T-helper 2 cell (primary cell): ENCODE measurements around the gene TRIM7.

Experiments
- DNase-seq, 5 experiments: peaks; one replicate each; pipeline versions ENCODE4 v3.0.0 to v3.0.0-alpha.2; 2012 to 2022
- total RNA-seq, 2 donors: gene quantifications; one replicate each; lab custom pipeline; 2026; lab: John Stamatoyannopoulos, UW

TRIM7 gene
- total RNA-seq, result 0.31 to 2.2 reads per million in 2 donors

- DNase-seq, result peak in 1 of 5 experiments; percentile 41
Observed at GRCh38 chr5:181204826-181205760, at the start of gene TRIM7. Gene TRIM7 (minus strand): TSS chr5:181205196. CDS start chr5:181205110, 86 bp downstream.

- no peak for DNase-seq
Observed at GRCh38 chr5:181248277-181248676, 43.3 kb upstream of the TRIM7 start.

GRCh38 chr5:181246276-181247049, 41.5 kb upstream of the TRIM7 start:
- DNase-seq, result peak; percentile 50 to 83 (median 61)

DNA sequence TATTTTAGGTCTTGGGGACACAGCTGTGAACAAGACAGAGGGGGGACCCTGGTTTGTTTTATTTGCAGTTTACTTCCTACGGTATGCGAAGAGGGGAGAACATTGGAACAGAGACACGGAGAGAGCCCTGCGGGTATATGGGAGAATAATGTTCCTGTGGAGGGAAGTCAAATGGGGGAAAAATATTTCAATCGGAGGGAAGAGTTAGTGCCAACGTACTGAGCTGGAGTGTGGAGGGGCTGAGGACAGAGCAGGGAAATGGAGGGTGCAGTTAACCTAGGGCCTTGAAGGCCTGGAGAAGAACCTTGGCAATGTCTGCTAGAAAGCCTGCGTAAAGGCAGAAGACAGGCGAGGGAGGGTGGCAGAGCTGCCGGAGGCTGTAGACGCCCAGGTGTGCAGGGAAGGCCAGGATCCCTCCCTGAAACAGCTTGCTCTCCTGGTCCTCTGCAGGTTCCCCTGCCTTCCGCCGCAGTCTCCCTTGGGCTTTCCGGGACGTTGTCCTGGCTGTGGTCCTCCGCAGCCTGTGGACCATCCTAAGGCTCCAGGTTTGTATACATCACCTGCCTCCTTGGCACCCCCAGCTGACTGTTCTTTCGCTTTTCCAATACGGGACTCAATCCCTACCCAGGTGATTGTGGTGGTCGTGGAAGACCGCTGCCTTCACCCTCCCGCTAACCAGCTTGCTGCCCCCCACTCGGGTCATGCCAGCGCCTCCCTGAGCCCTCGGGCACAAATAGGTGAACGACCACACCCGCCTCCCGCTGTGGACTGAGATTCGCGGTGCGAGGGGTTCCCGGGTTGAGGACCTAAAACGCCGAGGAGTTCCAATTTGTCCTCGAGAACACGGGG, 40.7 kb upstream of the TRIM7 start:
- no peak for DNase-seq

DNA sequence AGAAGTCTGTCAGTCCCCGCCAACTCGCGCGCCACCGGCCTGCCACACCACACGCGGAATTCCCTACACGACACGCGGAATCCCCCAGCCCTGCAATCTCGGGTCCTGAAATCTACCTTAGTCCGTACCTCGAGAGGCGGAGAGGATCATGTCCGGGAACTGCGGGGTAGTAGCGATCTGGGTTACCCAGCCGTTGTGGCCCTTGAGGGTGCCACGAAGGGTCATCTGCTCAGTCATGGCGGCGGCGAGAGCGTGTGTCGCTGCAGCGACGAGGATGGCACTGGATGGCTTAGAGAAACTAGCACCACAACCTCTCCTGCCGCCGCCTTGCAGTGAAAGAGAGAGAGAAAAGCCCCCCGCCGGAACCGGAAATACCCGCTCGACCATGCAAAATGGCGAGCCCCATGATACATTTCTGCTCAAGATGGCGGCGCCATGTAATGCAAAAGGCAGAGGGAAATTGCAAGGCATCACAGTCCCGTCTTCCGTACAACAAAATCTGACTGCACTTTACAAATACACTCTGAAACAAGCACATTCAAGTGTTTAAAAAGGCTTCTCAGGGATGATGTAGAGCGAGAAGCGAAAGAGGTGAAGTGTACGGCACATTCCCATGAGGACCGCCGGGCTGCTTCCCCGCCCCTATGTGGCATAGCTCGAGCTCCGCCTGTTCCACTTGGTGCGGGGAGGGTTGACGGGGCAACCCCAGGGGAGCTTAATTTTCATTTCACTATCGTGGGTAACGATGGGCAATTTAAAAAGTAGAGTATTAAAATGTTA, 38.8 kb upstream of the TRIM7 start, which contains the start of gene RACK1:
RACK1 (minus strand) TSS at position 343 of the 780 bp plus-strand sequence; CDS start at position 237, 106 bp downstream.
- DNase-seq, result peak; percentile 75 to 94 (median 84)

- DNase-seq, result peak in 1 of 5 experiments; percentile 29
Observed at GRCh38 chr5:181243018-181243563, 38.1 kb upstream of the TRIM7 start.

GRCh38 chr5:181242031-181242451, 37.0 kb upstream of the TRIM7 start:
- DNase-seq, result no peak

- DNase-seq, result peak in 3 of 5 experiments; percentile 28 to 84 (median 40)
Observed at GRCh38 chr5:181241393-181241975, 36.5 kb upstream of the TRIM7 start.

DNA sequence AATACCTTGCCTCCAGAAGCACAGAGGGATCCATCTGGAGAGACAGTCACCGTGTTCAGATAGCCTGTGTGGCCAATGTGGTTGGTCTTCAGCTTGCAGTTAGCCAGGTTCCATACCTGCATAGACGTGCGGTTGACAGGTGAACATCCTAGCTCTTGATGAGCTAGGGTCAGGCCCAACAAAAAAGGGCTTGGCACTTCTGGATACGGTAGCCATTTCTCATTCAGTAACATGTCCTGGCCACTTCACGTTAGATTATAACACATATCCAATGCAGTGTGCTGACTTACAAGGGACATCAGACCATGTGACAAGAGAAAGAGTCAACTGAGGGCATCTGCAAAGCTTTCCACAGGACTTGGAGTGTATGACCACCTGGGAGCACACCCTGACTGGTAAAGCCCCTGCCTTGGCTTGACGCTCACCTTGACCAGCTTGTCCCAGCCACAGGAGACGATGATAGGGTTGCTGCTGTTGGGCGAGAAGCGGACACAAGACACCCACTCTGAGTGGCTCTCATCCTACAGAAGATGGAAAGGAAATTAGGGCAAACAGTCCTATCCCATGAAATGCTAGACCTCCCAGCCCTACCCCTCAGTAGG, 34.2 kb upstream of the TRIM7 start:
- no peak for DNase-seq

GRCh38 chr5:181237729-181238385, 32.9 kb upstream of the TRIM7 start:
- no peak for DNase-seq

GRCh38 chr5:181236954-181237641, 32.1 kb upstream of the TRIM7 start:
- no peak for DNase-seq

DNA sequence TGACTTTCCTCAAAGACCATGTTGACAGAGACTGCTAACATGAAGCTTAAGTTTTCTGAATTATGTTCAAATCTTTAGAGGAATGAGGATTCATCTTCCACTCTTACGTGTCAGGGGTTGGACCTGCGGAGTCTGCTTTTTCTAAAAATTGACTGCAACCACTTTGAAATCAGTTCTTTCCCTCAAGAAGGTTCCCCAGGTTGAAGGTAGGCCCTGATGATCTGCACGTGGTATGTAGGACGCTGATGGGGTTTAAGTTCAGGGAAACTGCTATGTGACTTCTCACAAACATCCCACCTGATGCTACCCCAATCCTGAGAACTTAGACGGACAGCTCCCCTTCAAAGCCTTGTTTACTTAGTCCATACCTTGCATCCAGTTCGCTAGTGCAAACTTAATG, 31.5 kb upstream of the TRIM7 start:
- no peak for DNase-seq

DNA sequence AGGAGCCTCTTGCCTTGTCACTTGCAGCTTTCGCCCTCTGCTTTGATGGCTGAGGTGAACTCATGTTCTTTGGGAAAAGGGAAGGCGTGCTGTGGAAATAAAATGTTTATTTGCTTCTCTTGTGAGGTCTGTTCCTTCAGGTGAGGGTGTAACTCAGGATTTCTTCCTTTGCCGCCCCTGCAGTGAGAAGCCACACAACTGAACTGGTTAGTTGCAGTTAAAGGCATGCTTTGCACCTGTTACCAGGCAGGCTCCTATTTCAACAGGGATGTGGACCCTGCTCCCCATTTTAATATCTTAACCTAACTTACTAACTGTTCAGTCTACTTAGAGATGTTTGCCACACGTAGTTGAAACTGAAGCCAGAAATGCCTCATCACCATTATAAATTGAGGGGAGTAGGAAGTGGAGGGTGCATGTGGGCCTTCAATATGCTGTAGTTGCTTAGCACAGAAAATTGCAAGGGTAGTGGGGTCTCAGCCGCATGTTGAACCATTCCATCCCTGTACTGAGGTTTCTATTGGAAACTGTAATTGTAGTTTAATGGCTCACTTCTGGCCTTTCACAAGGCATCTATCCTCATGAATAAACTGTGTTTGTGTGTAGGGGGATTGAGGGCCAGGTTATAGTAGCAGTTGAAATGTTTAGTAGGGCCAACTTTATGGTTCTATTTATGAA, 30.8 kb upstream of the TRIM7 start:
- DNase-seq, result no peak

DNA sequence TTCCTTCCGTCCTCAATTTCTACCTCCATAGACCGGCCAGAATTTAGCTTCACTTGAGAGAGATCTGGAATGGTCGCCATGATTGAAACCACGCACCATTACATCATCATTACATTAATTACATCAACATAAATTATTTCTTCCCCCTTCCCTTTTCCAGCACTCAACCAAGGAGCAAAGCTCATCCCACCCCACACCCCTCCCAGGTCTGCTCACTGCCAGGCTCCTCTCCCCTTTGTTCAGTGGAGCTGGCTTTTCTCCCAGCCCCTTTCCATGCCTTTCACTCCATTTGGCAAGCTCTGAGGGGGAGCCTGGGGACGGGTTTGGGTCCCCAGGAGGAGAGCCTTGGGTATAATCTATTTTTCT, 30.3 kb upstream of the TRIM7 start:
- DNase-seq, result no peak

DNA sequence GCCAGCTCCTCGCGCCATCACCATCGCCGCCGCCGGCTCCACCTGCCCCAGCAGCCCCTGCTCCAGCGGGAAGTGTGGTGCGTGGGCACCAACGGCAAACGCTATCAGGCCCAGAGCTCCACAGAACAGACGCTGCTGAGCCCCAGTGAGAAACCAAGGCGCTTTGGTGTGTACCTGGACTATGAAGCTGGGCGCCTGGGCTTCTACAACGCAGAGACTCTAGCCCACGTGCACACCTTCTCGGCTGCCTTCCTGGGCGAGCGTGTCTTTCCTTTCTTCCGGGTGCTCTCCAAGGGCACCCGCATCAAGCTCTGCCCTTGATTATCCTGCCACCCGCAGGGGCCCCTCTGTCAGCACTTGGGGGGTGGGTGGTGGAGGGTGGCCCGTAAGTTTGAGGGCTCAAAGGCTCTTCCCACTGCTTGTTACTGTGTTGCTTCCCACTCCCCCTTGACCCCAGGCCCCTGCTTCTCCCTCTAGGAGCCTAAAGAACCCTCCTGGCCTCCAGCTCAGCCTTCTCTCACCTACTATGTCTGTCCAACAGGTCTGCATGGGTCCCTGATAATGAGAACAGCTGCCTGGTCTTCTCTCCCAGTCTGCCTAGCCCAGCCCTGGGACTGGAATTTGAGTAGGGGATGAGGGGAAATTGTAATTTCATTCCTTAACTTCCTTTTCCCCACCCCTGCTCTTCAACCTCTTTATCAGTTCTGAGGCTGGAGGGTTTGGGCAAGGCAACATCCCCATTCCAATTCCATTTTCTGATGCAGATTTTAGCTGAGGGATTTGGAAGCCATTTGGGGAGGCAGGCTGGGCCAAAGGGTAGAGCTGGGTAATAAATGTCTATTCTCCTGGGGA, 29.7 kb upstream of the TRIM7 start:
- DNase-seq, result no peak

GRCh38 chr5:181233801-181234454, 28.9 kb upstream of the TRIM7 start:
- DNase-seq, result no peak
